ENCODE measurements around the gene LUC7L.

DNA sequence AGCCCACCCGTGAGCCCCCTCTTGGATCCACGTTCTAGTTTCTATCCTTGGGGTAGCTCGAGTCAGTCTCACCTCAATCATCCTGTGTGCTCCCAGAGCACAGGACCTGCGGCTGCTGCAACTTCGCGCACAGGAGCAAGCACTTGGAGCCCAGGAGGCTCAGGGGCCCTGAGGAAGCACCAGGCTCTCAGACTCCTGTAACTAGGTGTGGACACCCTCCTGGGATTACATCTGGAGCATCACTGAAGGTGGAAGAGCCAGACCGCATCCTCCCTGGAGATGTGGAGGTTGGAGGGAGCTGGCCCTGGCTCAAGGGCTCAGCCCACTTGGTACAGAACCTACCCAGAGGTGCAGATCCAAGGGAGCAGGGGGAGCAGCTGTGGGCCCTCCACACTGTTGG, 46.2 kb downstream of the LUC7L start:
- TF ChIP-seq, protein P1, sequence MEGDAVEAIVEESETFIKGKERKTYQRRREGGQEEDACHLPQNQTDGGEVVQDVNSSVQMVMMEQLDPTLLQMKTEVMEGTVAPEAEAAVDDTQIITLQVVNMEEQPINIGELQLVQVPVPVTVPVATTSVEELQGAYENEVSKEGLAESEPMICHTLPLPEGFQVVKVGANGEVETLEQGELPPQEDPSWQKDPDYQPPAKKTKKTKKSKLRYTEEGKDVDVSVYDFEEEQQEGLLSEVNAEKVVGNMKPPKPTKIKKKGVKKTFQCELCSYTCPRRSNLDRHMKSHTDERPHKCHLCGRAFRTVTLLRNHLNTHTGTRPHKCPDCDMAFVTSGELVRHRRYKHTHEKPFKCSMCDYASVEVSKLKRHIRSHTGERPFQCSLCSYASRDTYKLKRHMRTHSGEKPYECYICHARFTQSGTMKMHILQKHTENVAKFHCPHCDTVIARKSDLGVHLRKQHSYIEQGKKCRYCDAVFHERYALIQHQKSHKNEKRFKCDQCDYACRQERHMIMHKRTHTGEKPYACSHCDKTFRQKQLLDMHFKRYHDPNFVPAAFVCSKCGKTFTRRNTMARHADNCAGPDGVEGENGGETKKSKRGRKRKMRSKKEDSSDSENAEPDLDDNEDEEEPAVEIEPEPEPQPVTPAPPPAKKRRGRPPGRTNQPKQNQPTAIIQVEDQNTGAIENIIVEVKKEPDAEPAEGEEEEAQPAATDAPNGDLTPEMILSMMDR (optimal IDR thresholded peaks at IDR 0.05 in 1 of 3, IDR thresholded peaks at IDR 0.05 in 1 of 3, conservative IDR thresholded peaks at IDR 0.05 in 1 of 3; ENCODE audit: extremely low read depth in 1 of 3, insufficient read depth in 2 of 3, low read length in 3 of 3), result no peak
- TF ChIP-seq EZH2 (IDR thresholded peaks at IDR 0.05; ENCODE audit: low read length), result no peak

Measured in keratinocyte (primary cell).